ENCODE results near the gene CFAP298. TPM values are rescaled to one million over a fixed set of nuclear protein-coding genes. Genes with fewer than 3 reads are reported as not detected.
A peak's percentile ranks its signal among the peaks of the same experiment; 100 is the strongest.
"Not testable (repeated sequence)": the region's sequence is repeated elsewhere in the genome, so short reads cannot be mapped to it uniquely, and the experiment has no call there.

Gene CFAP298
- total RNA-seq, 2 experiments from 2014 or later, result 34.0 to 34.7 TPM

DNA sequence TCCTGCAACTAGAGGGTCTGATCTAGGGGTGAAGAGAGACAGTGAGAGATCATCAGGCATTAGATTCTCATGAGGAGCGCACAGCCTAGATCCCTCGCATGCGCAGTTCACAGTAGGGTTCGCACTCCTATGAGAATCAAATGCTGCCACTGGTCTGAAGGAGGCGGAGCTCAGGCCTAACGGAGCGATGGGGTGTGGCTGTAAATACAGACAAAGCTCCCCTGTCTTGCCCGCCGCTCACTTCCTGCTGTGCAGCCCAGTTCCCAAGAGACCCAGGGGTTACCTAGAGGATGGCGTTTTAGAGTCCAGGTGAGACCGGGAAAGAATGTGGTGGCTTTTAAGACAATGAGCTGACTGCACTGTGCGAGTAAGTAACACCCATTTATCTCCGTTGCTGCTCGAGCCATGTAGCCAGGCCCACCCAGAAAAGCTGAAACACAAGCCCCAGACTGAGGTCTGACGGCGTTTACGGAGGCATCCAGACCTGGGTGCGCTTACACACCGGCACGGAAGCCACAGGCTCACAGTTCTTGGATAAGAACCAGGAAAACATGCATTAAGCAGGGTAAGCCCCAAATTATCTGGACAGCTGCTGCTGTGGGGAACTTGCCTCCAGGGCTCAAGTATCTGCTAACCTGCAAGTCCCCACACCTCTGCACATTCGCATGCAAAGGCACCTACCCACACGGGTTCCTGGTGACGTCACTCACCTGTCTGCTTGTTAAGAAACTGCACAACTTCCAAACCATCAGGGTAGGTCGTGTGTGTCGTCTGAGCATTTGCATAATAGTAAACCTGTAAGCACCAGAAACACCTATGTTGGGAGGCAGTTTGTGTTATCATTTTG is 39.4 kb downstream of the CFAP298 start:
- Mint-ChIP-seq H3K4me3 (no peak overlapping the region), H3K4me1 (peaks cover 22% of the 10 kb centered on the region), H3K36me3 (ENCODE audit: low read depth) (no peaks in the 10 kb centered on the region), H3K27me3 (no peaks in the 10 kb centered on the region), H3K9me3 (no peaks in the 10 kb centered on the region), H3K27ac (no peak overlapping the region)
- ChIA-PET POLR2A (no interaction called here), CTCF (interaction anchor here (4.7 to 5.7 kb wide), 2 partner anchors 29 to 169 kb away, joined by 17 to 47 read pairs; no protein-coding TSS in a partner anchor)
- no peak for DNase-seq

GRCh38 chr21:32570456-32570855 is 41.7 kb downstream of the CFAP298 start:
- peaks cover 6% of the 10 kb centered on the region for H3K36me3 Mint-ChIP-seq (ENCODE audit: low read depth)
- no peaks in the 10 kb centered on the region for H3K27me3 Mint-ChIP-seq
- H3K4me1 Mint-ChIP-seq, result peaks cover 22% of the 10 kb centered on the region
- ChIA-PET POLR2A (interaction anchor here (1.1 to 3.2 kb wide), 2 partner anchors 159 to 177 kb away, joined by 3 to 16 read pairs; partner anchors contain the start of gene EVA1C), CTCF (interaction anchor here (0.6 to 5.7 kb wide), 6 partner anchors 10 to 167 kb away, joined by 3 to 47 read pairs (median 5); partner anchors contain the start of gene CFAP298)
- peak overlapping the region; percentile 77 for H3K27ac Mint-ChIP-seq
- peak overlapping the region; percentile 78 for H3K4me3 Mint-ChIP-seq
- H3K9me3 Mint-ChIP-seq, result peaks cover 4% of the 10 kb centered on the region
- no peak for DNase-seq

GRCh38 chr21:32569261-32570230 is 42.6 kb downstream of the CFAP298 start:
- H3K27me3 Mint-ChIP-seq, result peaks cover 6% of the 10 kb centered on the region
- peak overlapping the region; percentile 78 for H3K4me3 Mint-ChIP-seq
- CTCF ChIA-PET, result interaction anchor here (1.0 to 5.7 kb wide), 10 partner anchors 9 to 166 kb away, joined by 3 to 47 read pairs (median 5); partner anchors contain the start of gene CFAP298
- POLR2A ChIA-PET, result interaction anchor here (1.0 to 3.2 kb wide), 6 partner anchors 56 to 202 kb away, joined by 3 to 16 read pairs (median 3); partner anchors contain the start of genes EVA1C, PAXBP1 and URB1
- peak overlapping the region; percentile 77 for H3K27ac Mint-ChIP-seq
- DNase-seq, result peak; percentile 83
- H3K9me3 Mint-ChIP-seq, result peaks cover 12% of the 10 kb centered on the region
- H3K4me1 Mint-ChIP-seq, result peaks cover 22% of the 10 kb centered on the region
- H3K36me3 Mint-ChIP-seq (ENCODE audit: low read depth), result peaks cover 6% of the 10 kb centered on the region

GRCh38 chr21:32567626-32568025 is 44.6 kb downstream of the CFAP298 start:
- peaks cover 14% of the 10 kb centered on the region for H3K9me3 Mint-ChIP-seq
- ChIA-PET POLR2A (no interaction called here), CTCF (interaction anchor here (5.7 kb wide), 1 partner anchor 164 kb away, joined by 47 read pairs; no protein-coding TSS in a partner anchor)
- no peak overlapping the region for H3K4me3 Mint-ChIP-seq
- DNase-seq, result no peak
- H3K27me3 Mint-ChIP-seq, result peaks cover 6% of the 10 kb centered on the region
- peaks cover 6% of the 10 kb centered on the region for H3K36me3 Mint-ChIP-seq (ENCODE audit: low read depth)
- H3K4me1 Mint-ChIP-seq, result peaks cover 22% of the 10 kb centered on the region
- H3K27ac Mint-ChIP-seq, result no peak overlapping the region

GRCh38 chr21:32566741-32567389 is 45.3 kb downstream of the CFAP298 start:
- H3K36me3 Mint-ChIP-seq (ENCODE audit: low read depth), result peaks cover 6% of the 10 kb centered on the region
- no peak overlapping the region for H3K4me3 Mint-ChIP-seq
- H3K27me3 Mint-ChIP-seq, result peaks cover 6% of the 10 kb centered on the region
- H3K27ac Mint-ChIP-seq, result no peak overlapping the region
- peaks cover 22% of the 10 kb centered on the region for H3K4me1 Mint-ChIP-seq
- no peak for DNase-seq
- H3K9me3 Mint-ChIP-seq, result peaks cover 14% of the 10 kb centered on the region
- POLR2A ChIA-PET, result no interaction called here
- CTCF ChIA-PET, result interaction anchor here (0.6 kb wide), 1 partner anchor 34 kb away, joined by 3 read pairs; no protein-coding TSS in a partner anchor

DNA sequence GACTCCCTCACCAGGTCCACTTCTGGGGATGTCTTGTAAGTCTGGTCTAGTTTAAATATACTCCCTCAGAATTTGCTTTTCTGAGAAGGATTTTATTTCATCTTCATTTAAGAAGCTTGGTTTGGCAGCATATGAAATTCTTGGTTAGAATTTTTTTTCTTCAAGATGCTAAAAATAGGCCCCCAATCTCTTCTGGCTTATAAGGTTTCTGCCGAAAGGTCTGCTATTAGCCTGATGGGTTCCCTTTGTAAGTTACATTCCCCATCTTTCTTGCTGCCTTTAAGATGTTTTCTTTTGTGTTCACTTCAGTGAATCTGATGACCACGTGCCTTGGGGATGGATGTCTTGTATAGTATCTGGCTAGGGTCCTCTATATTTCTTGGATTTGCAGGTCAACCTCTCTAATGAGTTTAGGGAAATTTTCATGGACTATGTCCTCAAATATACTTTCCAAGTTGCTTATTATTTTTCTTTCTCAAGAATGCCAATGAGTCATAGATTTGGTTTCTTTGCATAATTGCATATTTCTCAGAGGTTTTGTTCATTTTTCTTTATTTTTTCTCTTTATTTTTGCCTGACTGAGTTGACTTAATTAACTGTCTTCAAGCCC is 46.2 kb downstream of the CFAP298 start:
- Mint-ChIP-seq H3K27ac (no peak overlapping the region), H3K36me3 (ENCODE audit: low read depth) (peaks cover 6% of the 10 kb centered on the region), H3K4me3 (no peak overlapping the region), H3K27me3 (peaks cover 6% of the 10 kb centered on the region), H3K9me3 (peaks cover 14% of the 10 kb centered on the region), H3K4me1 (peaks cover 20% of the 10 kb centered on the region)
- POLR2A ChIA-PET, result no interaction called here
- DNase-seq, result no peak
- CTCF ChIA-PET, result no interaction called here

DNA sequence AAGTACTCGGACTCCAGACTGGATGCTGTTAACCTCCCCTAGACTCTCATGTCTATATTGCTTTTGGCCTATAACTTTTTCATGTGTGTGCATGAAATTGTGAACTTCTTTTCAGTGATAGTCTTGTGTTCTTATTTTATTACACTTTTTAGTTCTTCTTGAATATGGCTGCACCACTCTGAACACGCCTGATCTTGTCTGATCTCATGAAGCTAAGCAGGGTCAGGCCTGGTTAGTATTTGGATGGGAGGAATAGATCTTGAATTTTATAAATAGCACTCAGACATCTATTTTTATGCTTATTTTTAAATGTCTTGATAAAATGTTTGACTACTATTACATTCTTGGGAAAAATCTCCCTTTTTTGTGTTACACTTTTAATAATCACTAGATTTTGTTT is 49.3 kb downstream of the CFAP298 start:
- POLR2A ChIA-PET, result no interaction called here
- DNase-seq, result no peak
- no peak overlapping the region for H3K4me3 Mint-ChIP-seq
- peaks cover 6% of the 10 kb centered on the region for H3K36me3 Mint-ChIP-seq (ENCODE audit: low read depth)
- no peaks in the 10 kb centered on the region for H3K4me1 Mint-ChIP-seq
- peaks cover 14% of the 10 kb centered on the region for H3K9me3 Mint-ChIP-seq
- peaks cover 6% of the 10 kb centered on the region for H3K27me3 Mint-ChIP-seq
- CTCF ChIA-PET, result no interaction called here
- no peak overlapping the region for H3K27ac Mint-ChIP-seq

DNA sequence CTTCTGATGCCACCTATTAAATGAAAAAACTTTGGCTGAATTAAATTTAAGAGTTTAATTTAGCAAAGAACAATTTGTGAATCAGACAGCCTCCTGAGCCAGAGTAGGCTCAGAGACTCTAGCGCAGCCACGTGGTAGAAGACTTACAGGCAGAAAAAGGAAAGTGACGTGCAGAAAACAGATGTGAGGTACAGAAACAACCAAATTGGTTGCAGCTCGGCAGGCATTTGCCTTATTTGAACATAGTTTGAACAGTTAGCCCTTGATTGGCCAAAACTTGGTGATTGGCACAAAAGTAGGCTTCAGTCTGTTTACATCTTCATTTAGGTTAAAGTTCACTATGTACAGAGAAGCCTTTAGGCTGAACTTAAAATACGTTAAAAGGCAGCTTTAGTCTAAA is 49.8 kb downstream of the CFAP298 start:
- Mint-ChIP-seq H3K9me3 (peaks cover 14% of the 10 kb centered on the region), H3K27ac (no peak overlapping the region), H3K36me3 (ENCODE audit: low read depth) (peaks cover 6% of the 10 kb centered on the region), H3K27me3 (peaks cover 6% of the 10 kb centered on the region), H3K4me3 (no peak overlapping the region), H3K4me1 (no peaks in the 10 kb centered on the region)
- ChIA-PET POLR2A (no interaction called here), CTCF (no interaction called here)
- no peak for DNase-seq

GRCh38 chr21:32561476-32561875 is 50.7 kb downstream of the CFAP298 start:
- H3K36me3 Mint-ChIP-seq (ENCODE audit: low read depth); H3K4me1 Mint-ChIP-seq; POLR2A ChIA-PET; DNase-seq; H3K27me3 Mint-ChIP-seq; H3K4me3 Mint-ChIP-seq; H3K27ac Mint-ChIP-seq: not testable (repeated sequence)
- H3K9me3 Mint-ChIP-seq, result peaks cover 11% of the 10 kb centered on the region
- CTCF ChIA-PET, result interaction anchor here (0.6 to 2.3 kb wide), 3 partner anchors 8 to 1002 kb away, joined by 4 to 8 read pairs (median 5); no protein-coding TSS in a partner anchor

- Mint-ChIP-seq H3K4me3 (no peak overlapping the region), H3K36me3 (ENCODE audit: low read depth) (no peaks in the 10 kb centered on the region), H3K9me3 (peaks cover 11% of the 10 kb centered on the region), H3K4me1 (no peaks in the 10 kb centered on the region), H3K27me3 (peaks cover 6% of the 10 kb centered on the region), H3K27ac (no peak overlapping the region)
- POLR2A ChIA-PET, result no interaction called here
- no peak for DNase-seq
- CTCF ChIA-PET, result interaction anchor here (1.2 to 2.3 kb wide), 3 partner anchors 8 to 40 kb away, joined by 3 to 8 read pairs (median 5); no protein-coding TSS in a partner anchor
These were observed 51.3 kb downstream of the CFAP298 start for GRCh38 chr21:32560896-32561295.

GRCh38 chr21:32559006-32559610 is 53.1 kb downstream of the CFAP298 start:
- Mint-ChIP-seq H3K9me3 (no peaks in the 10 kb centered on the region), H3K4me3 (no peak overlapping the region), H3K4me1 (no peaks in the 10 kb centered on the region), H3K27me3 (no peaks in the 10 kb centered on the region), H3K36me3 (ENCODE audit: low read depth) (no peaks in the 10 kb centered on the region), H3K27ac (no peak overlapping the region)
- ChIA-PET CTCF (no interaction called here), POLR2A (no interaction called here)
- DNase-seq, result no peak

- DNase-seq, result no peak
- no peaks in the 10 kb centered on the region for H3K9me3 Mint-ChIP-seq
- no peaks in the 10 kb centered on the region for H3K4me1 Mint-ChIP-seq
- H3K36me3 Mint-ChIP-seq (ENCODE audit: low read depth), result no peaks in the 10 kb centered on the region
- ChIA-PET CTCF (no interaction called here), POLR2A (no interaction called here)
- no peaks in the 10 kb centered on the region for H3K27me3 Mint-ChIP-seq
- H3K27ac Mint-ChIP-seq, result no peak overlapping the region
- no peak overlapping the region for H3K4me3 Mint-ChIP-seq
These were observed 54.1 kb downstream of the CFAP298 start for GRCh38 chr21:32558106-32558505.
